Sigmoid colon (tissue), 4 donors: ENCODE data around the gene CDH24.

Experiments used
- POLR2A ChIP-seq, 2 donors: fragments of 450-650 bp; IDR thresholded peaks; one replicate each; pipeline ENCODE4 v1.6.1; 2016; ENCODE audit warnings: antibody characterized with exemption in 2 of 2, mild to moderate bottlenecking in 2 of 2, moderate library complexity in 2 of 2
- POLR2AphosphoS5 ChIP-seq, 4 donors: sonication (generic); formaldehyde crosslinking; IDR thresholded peaks; one replicate each; pipeline ENCODE4 v1.6.1; 2017; ENCODE audit warnings: antibody characterized with exemption in 4 of 4
- TF ChIP-seq, protein P1 (sequence below), 4 experiments: fragments of 450-650 bp in 3 of 4; fragments of 200-600 bp in 1 of 4; IDR thresholded peaks; one replicate each; pipeline ENCODE4 v1.5.1; 2016 to 2019; ENCODE audit warnings: antibody characterized with exemption in 4 of 4, mild to moderate bottlenecking in 3 of 4, moderate library complexity in 2 of 4

DNA sequence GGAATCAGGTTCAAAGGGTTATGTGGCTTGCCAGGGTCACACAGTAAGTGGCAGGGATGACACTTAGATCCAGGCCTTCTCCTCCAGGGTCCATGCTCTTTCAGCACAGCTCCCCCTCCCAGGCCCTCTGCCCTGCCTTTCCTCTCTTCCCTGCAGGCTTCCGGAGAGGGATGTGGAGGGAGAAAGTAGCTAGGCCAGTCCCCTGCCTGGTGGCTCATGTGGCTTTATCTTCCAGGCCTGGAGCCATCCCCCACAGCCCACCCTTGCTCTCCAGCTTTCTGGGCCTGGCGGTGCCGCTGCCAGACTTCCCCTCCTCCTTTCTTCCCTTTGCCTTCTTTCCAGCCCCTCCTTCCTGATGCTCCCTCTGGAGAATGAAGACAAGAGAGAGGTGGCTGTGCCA is 13.6 kb downstream of the CDH24 start:
- TF ChIP-seq POLR2A (IDR thresholded peaks at IDR 0.05), result no peak
- TF ChIP-seq, protein P1, sequence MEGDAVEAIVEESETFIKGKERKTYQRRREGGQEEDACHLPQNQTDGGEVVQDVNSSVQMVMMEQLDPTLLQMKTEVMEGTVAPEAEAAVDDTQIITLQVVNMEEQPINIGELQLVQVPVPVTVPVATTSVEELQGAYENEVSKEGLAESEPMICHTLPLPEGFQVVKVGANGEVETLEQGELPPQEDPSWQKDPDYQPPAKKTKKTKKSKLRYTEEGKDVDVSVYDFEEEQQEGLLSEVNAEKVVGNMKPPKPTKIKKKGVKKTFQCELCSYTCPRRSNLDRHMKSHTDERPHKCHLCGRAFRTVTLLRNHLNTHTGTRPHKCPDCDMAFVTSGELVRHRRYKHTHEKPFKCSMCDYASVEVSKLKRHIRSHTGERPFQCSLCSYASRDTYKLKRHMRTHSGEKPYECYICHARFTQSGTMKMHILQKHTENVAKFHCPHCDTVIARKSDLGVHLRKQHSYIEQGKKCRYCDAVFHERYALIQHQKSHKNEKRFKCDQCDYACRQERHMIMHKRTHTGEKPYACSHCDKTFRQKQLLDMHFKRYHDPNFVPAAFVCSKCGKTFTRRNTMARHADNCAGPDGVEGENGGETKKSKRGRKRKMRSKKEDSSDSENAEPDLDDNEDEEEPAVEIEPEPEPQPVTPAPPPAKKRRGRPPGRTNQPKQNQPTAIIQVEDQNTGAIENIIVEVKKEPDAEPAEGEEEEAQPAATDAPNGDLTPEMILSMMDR (IDR thresholded peaks at IDR 0.05), result no peak
- no peak for TF ChIP-seq POLR2AphosphoS5 (IDR thresholded peaks at IDR 0.05)
